GM19328 (cell line): ENCODE data around the gene MX2.
"Not testable (repeated sequence)": the region's sequence is repeated elsewhere in the genome, so short reads cannot be mapped to it uniquely, and the experiment has no call there.

ENCODE experiments used
- ATAC-seq: cut with Tn5 transposase; IDR thresholded peaks from one replicate; pipeline ENCODE4 v1.9.1; 2021; ENCODE audit warnings: mild to moderate bottlenecking, moderate library complexity; ENCODE audit not compliant: unreplicated experiment

Gene MX2

DNA sequence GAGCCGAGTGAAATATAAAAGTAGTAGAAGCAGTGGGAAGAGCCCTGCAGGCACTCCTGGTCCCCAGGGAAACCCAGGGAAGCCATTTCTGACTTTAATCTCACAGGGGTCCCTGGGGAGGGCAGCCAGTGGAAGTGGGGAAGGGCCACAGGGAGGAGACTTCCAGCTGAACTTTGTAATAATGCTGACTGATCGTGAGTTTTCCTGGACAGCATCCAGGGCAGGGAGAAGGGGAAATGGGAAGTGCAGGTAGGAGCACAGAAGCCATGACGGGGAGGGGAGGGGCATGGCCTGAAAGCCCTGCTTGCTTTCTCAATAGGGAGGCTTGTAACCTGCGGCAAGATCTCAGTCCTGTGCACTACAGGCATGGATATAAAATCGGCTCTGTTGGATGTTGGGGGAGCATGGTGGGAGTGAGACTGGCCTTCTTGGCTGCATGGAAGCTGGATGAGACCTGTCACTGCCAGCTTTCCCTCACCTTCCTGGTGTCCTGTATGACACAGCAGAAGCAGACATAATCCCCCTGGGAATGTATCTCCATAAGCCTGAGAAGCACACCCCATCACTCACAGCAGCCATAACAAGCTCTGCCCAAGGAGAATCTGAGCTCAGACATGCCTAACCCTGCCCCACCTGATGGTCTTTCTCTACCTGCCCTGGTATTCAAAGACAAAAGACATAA lies 49.1 kb downstream of the MX2 start:
- ATAC-seq = no peak

DNA sequence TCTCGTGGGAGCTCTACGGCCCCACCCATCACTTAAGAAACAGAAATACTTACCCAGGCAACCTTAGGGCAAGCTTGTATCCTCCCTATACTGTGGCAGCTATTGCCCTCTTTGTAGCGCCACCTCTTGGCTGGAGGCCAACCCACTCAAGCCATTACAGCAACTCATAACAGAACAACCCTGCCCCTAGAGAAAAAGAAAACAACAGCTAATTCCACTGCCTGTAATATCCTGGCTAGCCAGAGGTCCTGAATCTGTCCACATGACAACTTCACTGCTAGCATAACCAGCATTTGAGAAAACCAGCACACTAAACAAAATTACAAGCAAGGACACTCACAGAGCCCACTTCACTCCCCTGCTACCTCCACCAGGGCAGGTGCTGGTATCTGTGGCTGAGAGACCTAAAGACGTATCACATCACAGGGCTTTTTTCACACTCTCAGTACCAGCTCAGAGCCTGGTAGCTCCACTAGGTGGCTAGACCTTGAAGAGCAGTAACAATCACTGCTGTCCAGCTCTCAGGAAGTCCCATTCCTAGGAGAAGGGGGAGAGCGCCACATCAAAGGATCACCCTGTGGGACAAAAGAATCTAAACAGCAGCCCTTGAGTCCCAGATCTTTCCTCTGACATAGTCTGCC lies 49.7 kb downstream of the MX2 start:
- no peak for ATAC-seq

DNA sequence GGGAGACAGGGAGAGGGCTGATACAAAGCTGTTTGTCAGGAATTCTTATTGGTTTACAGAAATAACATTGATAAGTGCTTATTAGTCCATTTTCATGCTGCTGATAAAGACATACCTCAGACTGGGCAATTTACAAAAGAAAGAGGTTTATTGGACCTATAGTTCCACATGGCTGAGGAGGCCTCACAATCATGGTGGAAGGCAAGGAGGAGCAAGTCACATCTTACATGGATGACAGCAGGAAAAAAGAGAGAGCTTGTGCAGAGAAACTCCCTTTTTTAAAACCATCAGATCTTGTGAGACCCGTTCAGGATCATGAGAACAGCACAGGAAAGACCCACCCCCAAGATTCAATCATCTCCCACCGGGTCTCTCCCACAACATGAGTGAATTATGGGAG lies 55.7 kb downstream of the MX2 start:
- ATAC-seq = not testable (repeated sequence)

DNA sequence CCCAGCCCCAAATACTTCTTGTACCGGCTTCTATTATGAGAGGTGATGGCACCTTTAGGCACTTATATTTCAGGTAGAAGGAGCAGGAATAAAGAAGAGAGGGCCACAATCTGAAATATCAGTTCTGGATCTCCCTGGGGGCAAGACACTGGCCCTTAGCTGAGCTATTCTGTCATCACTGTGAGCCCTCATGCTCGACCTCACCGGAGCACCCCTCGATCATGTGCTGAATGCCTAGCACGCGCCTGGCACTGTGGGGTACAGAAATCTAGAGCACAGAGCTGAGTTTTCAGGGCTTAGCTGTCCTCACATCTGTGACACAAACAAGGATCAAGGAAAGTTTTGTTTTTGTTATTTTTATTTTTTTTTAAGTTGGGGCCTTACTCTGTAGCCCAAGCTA lies 56.6 kb downstream of the MX2 start:
- ATAC-seq = no peak

DNA sequence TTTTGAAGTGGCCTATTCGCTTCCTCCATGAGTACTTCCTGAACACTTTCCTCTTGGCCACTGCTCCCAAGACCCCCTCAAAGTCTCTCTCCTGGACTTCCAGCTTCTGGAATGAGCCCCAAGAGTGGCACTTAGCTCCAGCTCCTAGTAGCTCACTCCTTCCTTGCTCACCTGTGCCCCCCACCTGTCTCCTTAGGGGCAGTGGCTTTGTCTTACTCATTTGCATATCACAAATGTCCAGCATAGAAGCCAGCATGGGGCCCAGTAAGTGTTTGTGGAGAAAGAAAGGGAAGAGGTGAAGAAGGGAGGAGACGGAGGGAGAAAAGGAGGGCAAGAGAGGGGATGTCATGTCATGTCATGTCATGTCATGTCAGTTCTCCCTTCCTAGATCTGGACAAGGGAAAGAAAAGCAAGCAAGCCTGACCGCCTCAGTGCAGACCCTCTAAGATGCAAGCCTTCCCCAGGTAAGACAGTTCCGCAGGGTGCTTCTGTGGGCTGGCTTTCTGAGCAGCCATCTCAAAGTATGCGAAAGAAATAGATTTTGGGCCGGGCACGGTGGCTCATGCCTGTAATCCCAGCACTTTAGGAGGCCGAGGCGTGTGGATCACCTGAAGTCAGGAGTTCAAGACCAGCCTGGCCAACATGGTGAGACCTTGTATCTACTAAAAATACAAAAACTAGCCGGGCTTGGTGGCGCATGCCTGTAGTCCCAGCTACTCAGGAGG lies 57.3 kb downstream of the MX2 start:
- no peak for ATAC-seq

DNA sequence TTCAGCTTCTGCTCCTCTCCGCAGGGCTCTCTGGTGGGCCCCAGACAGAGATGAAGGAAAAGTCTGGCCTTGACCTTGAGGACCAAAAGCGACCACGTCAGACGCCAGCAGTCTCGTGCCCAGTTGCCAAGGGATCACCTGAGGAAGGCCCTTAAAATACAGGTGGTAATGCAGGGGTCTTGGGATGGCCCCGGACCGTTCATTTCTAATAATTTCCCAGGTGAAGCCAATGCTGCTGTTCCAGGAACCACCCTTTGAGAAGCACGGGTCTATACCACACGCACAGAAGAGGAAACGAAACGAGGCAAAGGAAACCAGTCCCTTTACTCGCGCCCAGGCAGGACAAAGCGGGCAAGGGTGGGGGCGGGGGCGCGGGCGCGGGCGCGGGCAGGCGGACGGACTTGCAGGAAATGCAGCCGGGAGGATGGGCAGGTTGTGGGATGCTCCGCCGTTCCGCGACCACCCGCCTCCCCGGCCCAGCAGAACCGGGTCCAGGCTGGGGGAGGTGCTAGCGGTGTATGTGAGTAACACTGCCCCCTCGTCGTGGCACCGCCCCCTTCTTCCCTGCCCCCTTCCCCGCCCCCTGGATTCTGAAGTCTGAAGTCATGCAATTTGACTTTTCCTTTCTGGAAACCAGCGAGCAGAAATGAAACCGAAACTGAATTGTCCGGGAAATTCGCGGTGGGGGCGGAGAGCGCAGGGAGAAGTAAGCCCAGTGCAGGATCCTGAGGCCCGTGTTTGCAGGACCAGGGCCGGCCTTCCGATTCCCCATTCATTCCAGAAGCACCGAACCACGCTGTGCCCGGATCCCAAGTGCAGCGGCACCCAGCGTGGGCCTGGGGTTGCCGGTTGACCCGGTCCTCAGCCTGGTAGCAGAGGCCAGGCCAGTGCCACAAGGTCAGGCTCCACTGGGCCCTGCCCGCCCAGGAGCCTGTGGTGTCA lies 58.4 kb downstream of the MX2 start:
- ATAC-seq = no peak

DNA sequence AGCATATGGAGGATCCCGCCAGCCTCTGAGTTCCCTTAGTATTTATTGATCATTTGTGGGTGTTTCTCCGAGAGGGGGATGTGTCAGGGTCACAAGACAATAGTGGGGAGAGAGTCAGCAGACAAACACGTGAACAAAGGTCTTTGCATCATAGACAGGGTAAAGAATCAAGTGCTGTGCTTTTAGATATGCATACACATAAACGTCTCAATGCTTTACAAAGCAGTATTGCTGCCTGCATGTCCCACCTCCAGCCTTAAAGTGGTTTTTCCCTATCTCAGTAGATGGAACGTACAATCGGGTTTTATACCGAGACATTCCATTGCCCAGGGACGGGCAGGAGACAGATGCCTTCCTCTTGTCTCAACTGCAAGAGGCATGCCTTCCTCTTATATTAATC lies 59.2 kb downstream of the MX2 start:
- not testable (repeated sequence) for ATAC-seq

DNA sequence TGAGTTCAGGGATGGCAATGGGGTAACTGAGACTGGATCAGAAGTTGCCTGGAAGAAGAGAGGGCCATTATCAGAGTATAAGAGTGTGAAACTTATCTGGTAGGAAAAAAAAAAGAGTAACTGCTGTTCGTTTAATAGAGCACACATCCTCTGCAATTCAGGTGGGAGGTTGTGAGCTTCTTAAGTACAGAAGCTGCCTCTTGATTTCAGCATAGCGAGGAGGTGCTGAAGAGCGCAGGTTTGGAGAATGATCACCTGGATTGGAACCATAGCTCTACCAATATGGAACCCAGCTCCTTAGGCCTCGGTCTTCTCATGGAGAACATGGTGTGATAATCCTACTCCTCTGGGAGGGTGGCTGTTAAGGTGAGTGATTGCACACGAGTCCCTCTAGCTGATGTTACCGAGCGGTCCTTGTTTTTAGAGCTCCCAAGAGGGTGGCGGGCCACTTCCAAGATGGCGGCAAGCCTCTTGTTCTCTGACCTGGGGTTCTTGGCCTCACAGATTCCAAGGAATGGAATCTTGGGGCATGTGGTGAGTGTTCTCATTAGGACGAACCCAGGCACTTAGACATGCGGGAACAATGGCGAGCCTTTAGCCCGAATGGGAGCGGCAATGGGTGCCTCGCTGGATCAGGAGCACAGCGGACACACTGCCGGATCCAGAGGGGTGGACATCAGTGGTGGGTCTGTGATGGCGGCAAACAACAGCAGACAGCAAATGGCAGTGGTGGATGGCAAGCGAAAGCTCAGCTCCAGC lies 60.9 kb downstream of the MX2 start:
- ATAC-seq = no peak

DNA sequence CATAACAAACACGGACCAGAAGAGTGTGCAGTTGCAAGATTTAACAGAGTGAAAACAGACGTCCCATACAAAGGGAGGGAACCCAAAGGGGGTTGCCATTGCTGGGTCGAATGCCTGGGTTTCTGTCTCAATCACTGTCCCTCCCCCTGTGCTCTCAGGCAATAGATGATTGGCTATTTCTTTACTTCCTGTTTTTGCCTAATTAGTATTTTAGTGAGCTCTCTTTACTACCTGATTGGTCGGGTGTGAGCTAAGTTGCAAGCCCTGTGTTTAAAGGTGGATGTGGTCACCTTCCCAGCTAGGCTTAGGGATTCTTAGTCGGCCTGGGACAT lies 61.4 kb downstream of the MX2 start:
- ATAC-seq = not testable (repeated sequence)

DNA sequence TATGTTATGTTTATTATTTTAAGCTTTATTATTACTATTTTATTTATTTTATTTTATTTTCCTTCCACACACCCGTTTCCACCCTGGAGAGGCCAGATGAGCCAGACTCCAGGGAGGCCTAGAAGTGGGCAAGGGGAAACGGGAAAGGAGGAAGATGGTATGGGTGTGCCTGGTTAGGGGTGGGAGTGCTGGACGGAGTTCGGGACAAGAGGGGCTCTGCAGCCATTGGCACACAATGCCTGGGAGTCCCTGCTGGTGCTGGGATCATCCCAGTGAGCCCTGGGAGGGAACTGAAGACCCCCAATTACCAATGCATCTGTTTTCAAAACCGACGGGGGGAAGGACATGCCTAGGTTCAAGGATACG lies 63.7 kb downstream of the MX2 start:
- no peak for ATAC-seq

DNA sequence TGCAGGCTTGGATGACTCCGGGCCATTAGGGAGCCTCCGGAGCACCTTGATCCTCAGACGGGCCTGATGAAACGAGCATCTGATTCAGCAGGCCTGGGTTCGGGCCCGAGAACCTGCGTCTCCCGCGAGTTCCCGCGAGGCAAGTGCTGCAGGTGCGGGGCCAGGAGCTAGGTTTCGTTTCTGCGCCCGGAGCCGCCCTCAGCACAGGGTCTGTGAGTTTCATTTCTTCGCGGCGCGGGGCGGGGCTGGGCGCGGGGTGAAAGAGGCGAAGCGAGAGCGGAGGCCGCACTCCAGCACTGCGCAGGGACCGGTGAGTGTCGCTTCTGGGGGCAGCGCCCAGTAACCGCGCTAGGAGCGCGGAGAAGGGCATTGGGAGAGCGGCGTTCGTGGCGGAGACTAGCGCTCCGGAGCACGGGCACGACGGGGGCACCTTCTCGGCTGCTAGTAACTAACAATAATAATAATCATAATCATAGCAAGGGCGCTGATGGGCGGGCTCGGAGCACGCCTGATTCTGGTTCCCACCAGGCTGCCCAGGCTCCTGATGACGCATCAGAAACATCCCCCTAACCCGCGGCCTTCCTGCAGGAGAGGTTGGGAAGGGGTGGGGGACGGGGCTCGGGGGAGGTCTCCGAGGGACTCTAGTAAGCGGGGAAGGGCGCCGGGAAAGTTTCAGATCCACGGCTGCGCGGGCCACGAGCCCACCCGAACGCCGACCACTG lies 64.3 kb downstream of the MX2 start, which contains the start of gene MX1:
Gene MX1, plus strand, starts transcription at position 286 of the 722 bp plus-strand sequence. CDS start 5,832 bp downstream, outside the sequence.
- peak; percentile 80 for ATAC-seq

DNA sequence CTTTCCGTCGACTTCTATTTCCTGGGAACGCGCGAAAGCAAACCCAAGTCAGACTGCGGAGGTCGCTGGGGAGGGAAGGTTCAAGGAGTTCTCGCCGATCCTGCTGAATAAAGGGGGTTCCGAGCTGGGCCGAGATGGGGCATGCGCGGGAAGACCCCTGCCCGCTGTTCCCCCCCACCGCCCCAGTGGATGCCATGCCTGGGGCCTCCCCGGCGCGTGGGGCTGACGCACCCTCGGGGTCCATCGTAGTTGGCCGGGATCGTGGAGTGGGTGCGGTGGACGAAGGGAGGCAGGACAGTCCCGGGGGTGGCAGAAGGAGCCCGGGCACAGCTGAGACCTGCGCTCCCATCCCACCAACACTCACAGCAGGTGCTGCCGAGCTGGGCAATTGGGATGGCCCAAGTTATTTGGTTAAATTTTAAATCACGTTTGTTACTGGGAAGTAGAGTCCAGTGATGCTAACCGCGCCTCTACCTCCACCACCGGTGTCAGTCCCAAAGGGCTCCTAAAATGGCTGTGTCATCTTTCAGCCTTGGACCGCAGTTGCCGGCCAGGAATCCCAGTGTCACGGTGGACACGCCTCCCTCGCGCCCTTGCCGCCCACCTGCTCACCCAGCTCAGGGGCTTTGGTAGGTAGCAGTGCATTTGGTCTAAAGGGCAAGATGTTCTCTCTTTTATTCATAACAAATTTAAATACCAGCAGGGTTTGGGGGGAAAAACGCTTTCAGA lies 65.0 kb downstream of the MX2 start:
- ATAC-seq = no peak

DNA sequence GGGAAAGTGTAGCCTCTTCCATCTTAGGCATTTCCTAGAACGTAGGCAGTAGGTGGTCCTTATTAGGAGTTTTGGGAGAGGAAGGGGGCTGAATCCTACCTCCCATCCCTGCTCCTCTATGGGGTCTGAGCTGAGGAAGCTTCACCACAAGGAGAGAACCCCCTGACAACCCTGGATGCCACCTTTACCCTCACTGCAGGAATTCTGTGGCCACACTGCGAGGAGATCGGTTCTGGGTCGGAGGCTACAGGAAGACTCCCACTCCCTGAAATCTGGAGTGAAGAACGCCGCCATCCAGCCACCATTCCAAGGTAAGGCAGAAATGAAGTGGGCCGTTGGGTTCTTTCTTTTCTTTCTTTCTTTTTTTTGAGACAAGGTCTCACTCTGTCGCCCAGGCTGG lies 65.7 kb downstream of the MX2 start:
- ATAC-seq = no peak

DNA sequence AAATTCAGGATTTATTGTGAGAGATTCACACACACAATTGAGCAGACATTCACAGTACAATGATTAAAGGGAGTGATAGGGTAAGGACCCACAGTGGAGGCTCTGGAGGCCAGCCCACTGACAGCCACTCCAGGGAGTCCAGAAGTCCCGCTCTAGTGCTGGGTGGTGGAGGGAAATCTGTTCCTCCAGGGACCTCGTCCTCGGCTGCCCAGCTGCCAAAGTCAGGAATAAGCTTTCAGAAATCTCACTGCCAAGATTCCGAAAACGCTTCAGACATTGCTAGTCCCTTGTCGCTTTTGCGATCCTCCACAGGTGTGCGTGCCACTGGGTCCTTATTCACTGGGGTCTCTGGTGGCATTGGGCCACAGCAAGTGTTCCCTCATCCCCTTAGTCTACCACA lies 66.5 kb downstream of the MX2 start:
- no peak for ATAC-seq

DNA sequence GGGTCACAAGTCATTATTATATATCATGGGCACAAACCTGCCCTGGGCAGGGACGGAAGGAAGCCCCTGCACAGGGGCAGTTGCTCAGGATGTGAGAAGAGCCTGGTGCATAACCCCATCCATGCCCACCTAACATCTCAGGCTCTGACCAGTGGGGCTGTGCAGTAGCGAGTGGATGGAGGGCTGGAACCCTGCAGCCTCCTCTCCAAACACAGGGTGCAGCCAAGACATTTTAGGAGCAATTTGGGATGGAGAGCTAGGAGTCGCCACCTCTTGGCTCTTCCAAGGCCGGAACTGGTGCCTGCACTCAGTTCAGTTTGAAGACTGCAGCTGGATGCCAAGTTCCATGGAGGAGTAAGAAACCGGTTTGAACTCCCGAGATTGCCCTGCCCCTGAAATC lies 67.0 kb downstream of the MX2 start:
- no peak for ATAC-seq

DNA sequence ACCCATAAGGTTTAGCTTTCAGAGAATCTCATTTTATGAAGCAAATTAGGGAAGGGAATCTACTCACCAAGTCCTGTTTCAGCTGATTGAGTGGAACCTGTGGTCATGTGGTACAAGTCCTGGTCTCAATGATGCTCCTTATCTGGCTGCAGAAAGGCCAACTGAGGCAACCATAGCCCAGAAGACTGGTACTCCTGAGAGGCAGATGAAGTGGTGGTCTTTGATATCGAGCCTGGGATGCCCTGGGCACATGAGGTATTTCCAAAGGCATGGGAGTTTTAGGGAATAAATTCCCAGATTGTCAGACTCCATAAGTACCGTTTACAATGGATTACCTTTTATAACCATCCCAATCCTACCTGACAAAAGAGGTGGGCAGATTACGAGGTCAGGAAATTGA lies 67.5 kb downstream of the MX2 start:
- ATAC-seq = no peak

DNA sequence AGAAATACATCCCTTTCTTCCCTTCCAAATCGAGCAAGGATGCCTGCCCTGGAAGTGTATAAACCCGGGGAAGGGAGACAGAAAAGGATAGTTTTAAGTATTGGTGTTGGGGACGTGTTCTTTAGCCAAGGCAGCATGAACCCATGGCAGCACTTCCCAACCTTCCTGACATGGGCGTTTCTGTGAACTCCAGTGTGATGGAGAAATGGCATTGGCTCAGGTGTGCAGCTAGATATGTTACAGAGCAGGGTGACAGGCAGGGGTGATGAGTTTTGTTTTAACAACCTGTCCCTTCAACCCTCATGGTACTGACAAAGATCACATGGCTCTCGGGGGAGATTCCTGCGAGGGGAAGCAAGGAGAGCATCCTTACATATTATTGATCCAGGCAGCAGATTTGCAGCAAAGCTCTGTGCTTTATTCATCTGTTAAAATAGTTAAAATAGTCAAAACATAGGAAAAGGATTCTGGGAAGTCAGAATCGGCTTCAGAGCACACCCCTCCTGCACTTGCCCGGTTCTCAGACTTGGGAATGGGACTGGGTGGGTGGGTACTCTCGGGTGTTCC lies 68.2 kb downstream of the MX2 start:
- no peak for ATAC-seq

DNA sequence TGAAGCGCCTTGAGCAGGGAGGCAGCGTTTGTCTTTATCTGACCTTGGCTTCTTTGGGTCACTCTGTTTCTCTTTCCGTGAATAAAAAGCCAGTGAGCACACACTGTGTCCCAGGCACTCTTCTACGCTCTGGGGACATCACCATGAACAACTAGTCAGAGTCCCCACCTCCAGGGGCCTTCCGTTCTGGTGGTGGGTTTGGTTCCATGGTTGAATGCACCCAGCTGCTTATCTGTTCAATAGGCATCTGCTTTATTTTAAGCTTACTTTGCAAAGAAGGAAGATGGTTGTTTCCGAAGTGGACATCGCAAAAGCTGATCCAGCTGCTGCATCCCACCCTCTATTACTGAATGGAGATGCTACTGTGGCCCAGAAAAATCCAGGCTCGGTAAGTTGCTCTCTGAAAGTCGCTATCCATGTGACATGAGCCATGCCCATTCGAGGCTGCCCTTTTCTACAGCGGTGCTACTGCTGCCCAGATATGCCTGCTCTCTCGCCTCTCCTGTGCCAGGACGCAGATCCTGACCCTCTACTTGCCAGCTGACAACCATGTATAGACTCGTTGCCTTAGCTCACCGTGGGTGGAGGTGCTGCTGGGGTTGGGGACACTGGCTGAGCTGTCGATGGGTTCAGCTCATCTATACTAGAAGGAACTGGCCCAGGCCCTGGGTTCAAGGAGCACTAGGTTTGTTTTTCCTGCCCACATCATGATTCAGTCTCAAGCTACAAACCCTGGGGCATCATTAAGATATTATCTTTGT lies 70.1 kb downstream of the MX2 start:
- ATAC-seq = peak; percentile 84
